Mammary epithelial cell (primary cell): ENCODE results near the gene SPTLC2.

Experiments used
- CTCF ChIP-seq, 2 donors: IDR thresholded peaks in 1 of 2; conservative IDR thresholded peaks in 1 of 2; 2 replicates each; pipeline ENCODE4 v1.5.1; 2011 to 2012; ENCODE audit warnings: inconsistent platforms in 2 of 2, low read length in 2 of 2, mild to moderate bottlenecking in 2 of 2, control low read depth in 1 of 2, low read depth in 1 of 2; ENCODE audit not compliant: insufficient read depth in 1 of 2; ENCODE audit errors: extremely low read depth in 1 of 2
- EZH2 ChIP-seq: IDR thresholded peaks from 2 replicates; pipeline ENCODE4 v1.6.1; 2012; ENCODE audit warnings: low read length, inconsistent platforms, borderline replicate concordance

- TF ChIP-seq CTCF (conservative IDR thresholded peaks at IDR 0.05 in 1 of 2, IDR thresholded peaks at IDR 0.05 in 1 of 2; ENCODE audit: extremely low read depth in 1 of 2, insufficient read depth in 1 of 2, low read depth in 1 of 2, low read length in 2 of 2) (no peak), EZH2 (no peak)
Measured at GRCh38 chr14:77529963-77530362, 86.5 kb downstream of the SPTLC2 start.
